HL-60/S4 treated with phorbol 12-myristate 13-acetate at 8.2 ng/mL for 4 days and 3 days (cell line): ENCODE measurements around the gene NT5E.
"Not testable (repeated sequence)": the region's sequence is repeated elsewhere in the genome, so short reads cannot be mapped to it uniquely, and the experiment has no call there.

Experiments used
- in situ Hi-C: fragments of 300-500 bp; cut with MboI; formaldehyde crosslinking; loops from 2 replicates; pipeline ENCODE4 v1.15.0; 2022; ENCODE audit warnings: low sequenced_read_pairs

Gene NT5E

GRCh38 chr6:85484948-85485347 lies 35.1 kb downstream of the NT5E start:
- in situ Hi-C loops, result loop anchor here (10.0 kb wide), 1 partner anchor 120 kb away; no protein-coding TSS in a partner anchor

GRCh38 chr6:85490516-85491248 lies 40.8 kb downstream of the NT5E start:
- in situ Hi-C loops, result no loop called here

GRCh38 chr6:85493389-85493788 lies 43.5 kb downstream of the NT5E start:
- in situ Hi-C loops, result no loop called here

- in situ Hi-C loops, result no loop called here
These were observed 45.0 kb downstream of the NT5E start for GRCh38 chr6:85494547-85495536.

DNA sequence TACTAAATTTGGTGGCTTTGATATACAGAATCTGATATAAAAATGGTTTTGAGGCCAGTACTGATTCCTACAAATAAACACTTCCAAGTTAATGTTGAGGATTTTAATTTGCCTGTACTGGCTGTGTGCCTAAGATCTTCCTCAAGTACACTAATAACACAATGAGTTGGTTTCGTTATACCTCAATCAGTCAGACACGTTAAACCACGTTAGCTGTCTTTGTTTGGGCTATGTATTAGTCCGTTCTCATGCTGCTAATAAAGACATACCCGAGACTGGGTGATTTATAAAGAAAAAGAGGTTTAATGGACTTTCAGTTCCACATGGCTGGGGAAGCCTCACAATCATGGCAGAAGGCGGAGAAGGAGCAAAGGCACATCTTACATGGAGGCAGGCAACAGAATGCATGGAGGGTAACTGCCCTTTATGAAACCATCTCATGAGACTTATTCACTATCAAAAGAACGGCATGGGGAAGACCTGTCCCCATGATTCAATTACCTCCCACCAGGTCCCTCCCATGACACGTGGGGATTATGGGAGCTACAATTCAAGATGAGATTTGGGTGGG lies 46.2 kb downstream of the NT5E start:
- in situ Hi-C loops, result no loop called here

GRCh38 chr6:85496856-85497255 lies 47.0 kb downstream of the NT5E start:
- in situ Hi-C loops, result no loop called here

GRCh38 chr6:85498596-85499258 lies 48.8 kb downstream of the NT5E start:
- in situ Hi-C loops, result no loop called here

DNA sequence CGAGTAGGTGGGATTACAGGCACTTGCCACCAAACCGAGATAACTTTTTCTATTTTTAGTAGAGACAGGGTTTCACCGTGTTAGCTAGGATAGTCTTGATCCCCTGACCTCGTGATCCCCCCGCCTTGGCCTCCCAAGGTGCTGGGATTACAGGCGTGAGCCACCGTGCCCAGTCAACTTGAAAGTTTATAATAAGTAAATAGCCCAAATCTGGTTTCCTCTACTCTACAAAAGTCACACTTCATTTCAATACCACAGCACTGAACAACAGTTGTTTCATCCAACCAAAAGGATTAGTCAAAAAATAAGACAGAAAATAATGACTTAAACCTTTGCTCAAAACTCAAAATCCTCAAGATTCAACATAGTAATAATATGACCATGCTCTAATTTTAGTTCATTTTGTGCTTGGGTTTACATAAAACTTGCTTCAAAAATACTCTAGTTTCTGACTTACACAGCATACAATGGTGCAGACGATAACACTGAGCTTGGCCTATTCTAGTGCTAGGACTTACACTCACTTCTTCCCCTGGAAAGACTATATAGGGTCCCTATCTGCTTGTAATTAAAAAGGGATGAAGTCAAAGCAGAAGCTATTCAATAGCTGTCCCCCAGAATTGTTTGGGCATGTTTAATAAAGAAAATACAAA lies 56.7 kb downstream of the NT5E start:
- in situ Hi-C loops, result no loop called here

- in situ Hi-C loops, result no loop called here
These were observed 66.3 kb downstream of the NT5E start for GRCh38 chr6:85516168-85516567.

- in situ Hi-C loops, result not testable (repeated sequence)
These were observed 74.4 kb downstream of the NT5E start for GRCh38 chr6:85524281-85524680.

DNA sequence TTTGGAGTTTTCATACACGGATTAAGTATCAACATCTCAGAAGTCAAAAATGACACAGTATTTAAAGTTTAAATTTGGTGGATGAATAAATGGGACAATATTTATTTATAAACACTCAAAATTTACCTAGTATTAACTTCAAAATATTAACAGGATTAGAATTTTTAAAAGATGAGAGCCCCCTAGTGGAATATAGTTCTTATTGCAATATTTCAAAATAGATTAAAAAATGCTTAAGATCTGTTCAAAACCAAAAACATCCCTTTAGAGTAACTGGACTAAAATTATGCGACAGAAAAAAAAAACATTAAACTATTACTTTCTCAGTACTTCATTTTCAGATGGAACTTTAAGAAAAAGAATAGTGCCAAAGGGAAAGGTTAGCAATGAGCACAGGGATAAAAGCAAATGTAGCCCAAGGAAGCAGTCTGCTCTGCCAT lies 87.2 kb downstream of the NT5E start:
- in situ Hi-C loops, result no loop called here

GRCh38 chr6:85544776-85545175 lies 94.9 kb downstream of the NT5E start:
- in situ Hi-C loops, result no loop called here
